ENCODE data around the gene OSBPL5.

DNA sequence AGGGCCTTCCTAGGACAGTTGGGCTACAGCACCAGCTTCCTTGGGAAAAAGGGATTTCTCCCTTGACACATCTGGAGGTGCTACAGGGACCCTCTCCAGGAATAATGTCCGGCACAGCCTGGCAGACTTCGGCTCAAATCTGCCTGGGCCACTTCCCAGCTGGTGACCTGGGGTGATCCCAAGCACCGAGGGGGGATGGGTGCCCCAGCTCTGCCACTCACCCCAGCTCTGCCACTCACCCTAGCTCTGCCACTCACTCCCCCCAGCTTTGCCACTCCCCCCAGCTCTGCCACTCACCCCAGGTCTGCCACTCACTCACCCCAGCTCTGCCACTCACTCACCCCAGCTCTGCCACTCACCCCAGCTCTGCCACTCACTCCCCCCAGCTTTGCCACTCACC lies 9.9 kb downstream of the OSBPL5 start:
- TF ChIP-seq POLR2A (IDR thresholded peaks at IDR 0.05), result no peak
- TF ChIP-seq, protein P1, sequence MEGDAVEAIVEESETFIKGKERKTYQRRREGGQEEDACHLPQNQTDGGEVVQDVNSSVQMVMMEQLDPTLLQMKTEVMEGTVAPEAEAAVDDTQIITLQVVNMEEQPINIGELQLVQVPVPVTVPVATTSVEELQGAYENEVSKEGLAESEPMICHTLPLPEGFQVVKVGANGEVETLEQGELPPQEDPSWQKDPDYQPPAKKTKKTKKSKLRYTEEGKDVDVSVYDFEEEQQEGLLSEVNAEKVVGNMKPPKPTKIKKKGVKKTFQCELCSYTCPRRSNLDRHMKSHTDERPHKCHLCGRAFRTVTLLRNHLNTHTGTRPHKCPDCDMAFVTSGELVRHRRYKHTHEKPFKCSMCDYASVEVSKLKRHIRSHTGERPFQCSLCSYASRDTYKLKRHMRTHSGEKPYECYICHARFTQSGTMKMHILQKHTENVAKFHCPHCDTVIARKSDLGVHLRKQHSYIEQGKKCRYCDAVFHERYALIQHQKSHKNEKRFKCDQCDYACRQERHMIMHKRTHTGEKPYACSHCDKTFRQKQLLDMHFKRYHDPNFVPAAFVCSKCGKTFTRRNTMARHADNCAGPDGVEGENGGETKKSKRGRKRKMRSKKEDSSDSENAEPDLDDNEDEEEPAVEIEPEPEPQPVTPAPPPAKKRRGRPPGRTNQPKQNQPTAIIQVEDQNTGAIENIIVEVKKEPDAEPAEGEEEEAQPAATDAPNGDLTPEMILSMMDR (IDR thresholded peaks at IDR 0.05 in 8 of 11, conservative IDR thresholded peaks at IDR 0.05 in 3 of 11), result no peak
